SU-DHL-6 (cell line): Measurements from ENCODE around the gene HDAC10.

Experiments
- H2AFZ ChIP-seq: fragments of 200-600 bp; sonication (generic); 2 replicates; pipeline ENCODE4 v1.6.1; 2014; ENCODE audit warnings: low read depth, mild to moderate bottlenecking, moderate library complexity, mixed read lengths, antibody characterized with exemption, low read length; ENCODE audit not compliant: severe bottlenecking
- H3F3A ChIP-seq: fragments of 200-600 bp; shearing (Covaris generic); 2 replicates; pipeline ENCODE4 v1.6.0; 2016; ENCODE audit warnings: antibody characterized with exemption, mild to moderate bottlenecking; ENCODE audit not compliant: insufficient read depth
- H3K27ac ChIP-seq: fragments of 200-600 bp; sonication (generic); 2 replicates; pipeline ENCODE4 v1.5.1; 2016; ENCODE audit warnings: low read depth, mild to moderate bottlenecking, low read length, moderate library complexity, mixed read lengths
- H3K27me3 ChIP-seq: fragments of 200-600 bp; sonication (generic), shearing (Covaris generic); 2 replicates; pipeline ENCODE4 v1.6.0; 2014; ENCODE audit warnings: mild to moderate bottlenecking, low read length
- H3K36me3 ChIP-seq: fragments of 200-600 bp; sonication (generic); 2 replicates; pipeline ENCODE4 v1.6.1; 2014; ENCODE audit warnings: mild to moderate bottlenecking, low read length, mixed read lengths
- H3K4me2 ChIP-seq: fragments of 300-600, 200-600 bp; shearing (Covaris generic), sonication (generic); 2 replicates; pipeline ENCODE4 v1.6.0; 2014; ENCODE audit warnings: low read length, low read depth, mild to moderate bottlenecking; ENCODE audit not compliant: poor library complexity, severe bottlenecking
- H3K4me3 ChIP-seq: fragments of 200-600 bp; sonication (generic); 2 replicates; pipeline ENCODE4 v1.5.1; 2014; ENCODE audit warnings: antibody characterized with exemption, low read length, mild to moderate bottlenecking, mixed read lengths; ENCODE audit not compliant: insufficient read depth, poor library complexity, severe bottlenecking
- H3K79me2 ChIP-seq: fragments of 200-600 bp; sonication (generic); 2 replicates; pipeline ENCODE4 v1.6.1; 2014; ENCODE audit warnings: mild to moderate bottlenecking, low read length, moderate library complexity; ENCODE audit not compliant: insufficient read depth
- H3K9ac ChIP-seq: fragments of 200-600 bp; sonication (generic); 2 replicates; pipeline ENCODE4 v1.7.0; 2014; ENCODE audit warnings: mild to moderate bottlenecking, low read length
- H3K9me2 ChIP-seq: fragments of 200-600 bp; sonication (generic); replicated peaks from 2 replicates; pipeline ENCODE4 v1.6.1; 2014; ENCODE audit warnings: low read length; ENCODE audit not compliant: insufficient read depth
- H3K9me3 ChIP-seq: fragments of 200-600 bp; sonication (generic); 2 replicates; pipeline ENCODE4 v1.6.1; 2014; ENCODE audit warnings: low read length, mixed read lengths; ENCODE audit not compliant: insufficient read depth
- H4K20me1 ChIP-seq: fragments of 200-600 bp; sonication (generic); 2 replicates; pipeline ENCODE4 v1.6.1; 2014; ENCODE audit warnings: low read depth, mild to moderate bottlenecking, antibody characterized with exemption, low read length, moderate library complexity, mixed read lengths
- EZH2phosphoT487 ChIP-seq: fragments of 200-600 bp; sonication (generic), shearing (Covaris generic); conservative IDR thresholded peaks from 2 replicates; pipeline ENCODE4 v1.6.1; 2018; ENCODE audit warnings: mild to moderate bottlenecking, antibody characterized with exemption, low read length, moderate library complexity, mixed read lengths
- TF ChIP-seq, protein P1 (sequence below): fragments of 200-600 bp; sonication (generic); IDR thresholded peaks from one replicate; pipeline ENCODE4 v1.5.1; 2017; ENCODE audit warnings: antibody characterized with exemption, mild to moderate bottlenecking, low read length, moderate library complexity; ENCODE audit not compliant: insufficient read depth, poor library complexity, severe bottlenecking

The HDAC10 gene

DNA sequence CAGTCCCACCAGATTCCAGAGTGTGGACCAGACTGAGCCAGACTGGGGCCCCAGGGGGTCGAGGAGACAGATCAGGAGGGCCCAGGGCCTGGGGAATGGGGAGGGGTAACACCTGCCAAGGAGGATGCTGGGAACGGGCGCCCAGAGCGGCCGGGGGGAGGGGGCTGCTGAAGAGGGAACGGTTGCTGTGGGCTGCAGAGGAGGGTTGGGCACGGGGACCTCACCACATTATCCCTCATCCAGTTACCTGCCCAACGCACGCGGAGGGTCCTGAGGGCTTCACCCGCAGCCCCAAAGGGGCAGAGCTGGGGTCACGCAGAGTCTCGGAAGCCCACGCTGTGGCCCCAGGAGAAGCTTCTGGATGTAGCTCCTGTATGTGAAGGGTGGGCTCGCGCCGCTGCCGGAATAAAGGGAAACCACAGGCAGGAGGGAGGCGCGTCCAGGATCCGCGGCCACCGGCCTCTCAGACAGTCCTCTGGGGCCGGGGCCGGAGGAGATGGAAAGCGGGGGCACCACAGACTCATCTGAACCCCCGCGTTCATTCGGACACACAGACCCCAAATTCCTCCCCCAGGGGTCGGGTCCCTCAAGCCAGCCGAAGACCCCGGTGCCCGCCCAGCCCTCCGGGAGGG, 51.1 kb downstream of the HDAC10 start:
- H3K9me3 ChIP-seq = no peaks in the 10 kb centered on the region
- no peaks in the 10 kb centered on the region for H3K9me2 ChIP-seq
- TF ChIP-seq, protein P1, sequence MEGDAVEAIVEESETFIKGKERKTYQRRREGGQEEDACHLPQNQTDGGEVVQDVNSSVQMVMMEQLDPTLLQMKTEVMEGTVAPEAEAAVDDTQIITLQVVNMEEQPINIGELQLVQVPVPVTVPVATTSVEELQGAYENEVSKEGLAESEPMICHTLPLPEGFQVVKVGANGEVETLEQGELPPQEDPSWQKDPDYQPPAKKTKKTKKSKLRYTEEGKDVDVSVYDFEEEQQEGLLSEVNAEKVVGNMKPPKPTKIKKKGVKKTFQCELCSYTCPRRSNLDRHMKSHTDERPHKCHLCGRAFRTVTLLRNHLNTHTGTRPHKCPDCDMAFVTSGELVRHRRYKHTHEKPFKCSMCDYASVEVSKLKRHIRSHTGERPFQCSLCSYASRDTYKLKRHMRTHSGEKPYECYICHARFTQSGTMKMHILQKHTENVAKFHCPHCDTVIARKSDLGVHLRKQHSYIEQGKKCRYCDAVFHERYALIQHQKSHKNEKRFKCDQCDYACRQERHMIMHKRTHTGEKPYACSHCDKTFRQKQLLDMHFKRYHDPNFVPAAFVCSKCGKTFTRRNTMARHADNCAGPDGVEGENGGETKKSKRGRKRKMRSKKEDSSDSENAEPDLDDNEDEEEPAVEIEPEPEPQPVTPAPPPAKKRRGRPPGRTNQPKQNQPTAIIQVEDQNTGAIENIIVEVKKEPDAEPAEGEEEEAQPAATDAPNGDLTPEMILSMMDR = no peak
- no peak for TF ChIP-seq EZH2phosphoT487
- peak overlapping the region; percentile 66 for H3K4me3 ChIP-seq
- peaks cover 23% of the 10 kb centered on the region for H3F3A ChIP-seq
- H3K4me2 ChIP-seq = peak overlapping the region; percentile 88
- peak overlapping the region; percentile 95 for H3K9ac ChIP-seq
- H2AFZ ChIP-seq = no peak overlapping the region
- no peaks in the 10 kb centered on the region for H3K27me3 ChIP-seq
- H3K36me3 ChIP-seq = peaks cover 12% of the 10 kb centered on the region; the same call in 1 of the 2 replicates
- peaks cover 36% of the 10 kb centered on the region for H3K79me2 ChIP-seq
- no peaks in the 10 kb centered on the region for H4K20me1 ChIP-seq
- peak overlapping the region; percentile 81 for H3K27ac ChIP-seq

DNA sequence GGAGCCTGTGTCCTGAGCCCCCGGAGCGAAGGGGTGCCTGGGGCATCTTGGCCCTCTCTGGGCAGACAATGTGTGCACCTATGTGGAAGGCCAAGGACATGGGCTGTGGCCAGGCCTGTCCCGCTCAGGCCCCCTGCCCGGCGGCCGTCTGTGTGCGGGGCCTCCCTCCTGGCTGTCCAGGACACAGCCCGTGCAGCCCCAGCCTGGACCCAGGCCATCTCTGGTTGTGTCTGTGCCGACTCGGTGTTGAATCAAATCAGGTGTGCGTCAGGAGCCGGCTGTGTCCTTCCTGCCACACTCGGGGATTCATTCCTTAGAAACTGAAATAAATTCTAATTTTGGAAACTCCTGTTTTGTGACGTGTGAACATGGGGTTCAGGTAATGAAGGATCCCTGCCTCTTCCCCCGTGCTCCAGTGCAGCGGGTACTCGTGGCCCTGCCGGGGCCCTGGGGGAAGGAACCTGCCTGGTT, 51.8 kb downstream of the HDAC10 start:
- Histone ChIP-seq H3K9ac (peak overlapping the region; percentile 95), H3K36me3 (peaks cover 12% of the 10 kb centered on the region; the same call in 1 of the 2 replicates), H3K27ac (peak overlapping the region; percentile 81), H2AFZ (no peak overlapping the region), H3K4me3 (peak overlapping the region; percentile 66), H3K27me3 (no peaks in the 10 kb centered on the region), H3K4me2 (peak overlapping the region; percentile 88), H4K20me1 (no peaks in the 10 kb centered on the region), H3K9me2 (no peaks in the 10 kb centered on the region), H3K9me3 (no peaks in the 10 kb centered on the region), H3K79me2 (peaks cover 30% of the 10 kb centered on the region), H3F3A (peaks cover 23% of the 10 kb centered on the region)
- TF ChIP-seq, protein P1 = no peak
- TF ChIP-seq EZH2phosphoT487 = no peak

DNA sequence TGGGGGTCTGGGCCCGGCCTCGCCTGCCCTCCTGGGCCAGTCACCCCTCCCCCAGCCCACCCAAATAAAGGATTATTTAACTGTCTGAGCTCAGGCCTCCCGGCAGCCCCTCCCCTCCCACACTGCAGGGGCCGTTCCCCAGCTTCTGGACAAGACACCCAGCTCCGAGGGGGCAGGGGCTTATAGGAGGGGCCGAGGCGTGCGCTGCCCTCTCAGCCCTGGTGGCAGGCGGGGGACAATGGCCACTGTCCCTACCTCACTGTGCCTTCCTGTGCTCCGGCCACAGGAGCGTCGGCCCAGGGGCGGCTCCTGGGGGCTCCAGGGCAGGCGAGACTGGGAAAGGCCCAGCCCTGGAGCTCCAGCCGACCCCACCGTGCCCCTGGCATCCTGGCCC, 52.4 kb downstream of the HDAC10 start:
- H3K27me3 ChIP-seq = no peaks in the 10 kb centered on the region
- H3K79me2 ChIP-seq = peaks cover 30% of the 10 kb centered on the region
- no peaks in the 10 kb centered on the region for H3K9me2 ChIP-seq
- H2AFZ ChIP-seq = no peak overlapping the region
- no peaks in the 10 kb centered on the region for H3K9me3 ChIP-seq
- H3K9ac ChIP-seq = no peak overlapping the region
- H3F3A ChIP-seq = peaks cover 23% of the 10 kb centered on the region
- H3K4me3 ChIP-seq = no peak overlapping the region
- no peaks in the 10 kb centered on the region for H4K20me1 ChIP-seq
- H3K36me3 ChIP-seq = peaks cover 8% of the 10 kb centered on the region; the same call in 1 of the 2 replicates
- no peak overlapping the region for H3K4me2 ChIP-seq
- H3K27ac ChIP-seq = peak overlapping the region; percentile 81
- TF ChIP-seq, protein P1 = no peak
- no peak for TF ChIP-seq EZH2phosphoT487
